ENCODE measurements around the gene FLT3LG.

GRCh38 chr19:49427855-49428546, 46.0 kb upstream of the FLT3LG start:
- TF ChIP-seq, protein P1, sequence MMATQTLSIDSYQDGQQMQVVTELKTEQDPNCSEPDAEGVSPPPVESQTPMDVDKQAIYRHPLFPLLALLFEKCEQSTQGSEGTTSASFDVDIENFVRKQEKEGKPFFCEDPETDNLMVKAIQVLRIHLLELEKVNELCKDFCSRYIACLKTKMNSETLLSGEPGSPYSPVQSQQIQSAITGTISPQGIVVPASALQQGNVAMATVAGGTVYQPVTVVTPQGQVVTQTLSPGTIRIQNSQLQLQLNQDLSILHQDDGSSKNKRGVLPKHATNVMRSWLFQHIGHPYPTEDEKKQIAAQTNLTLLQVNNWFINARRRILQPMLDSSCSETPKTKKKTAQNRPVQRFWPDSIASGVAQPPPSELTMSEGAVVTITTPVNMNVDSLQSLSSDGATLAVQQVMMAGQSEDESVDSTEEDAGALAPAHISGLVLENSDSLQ (IDR thresholded peaks at IDR 0.05): no peak
- TF ChIP-seq SUZ12 (IDR thresholded peaks at IDR 0.05) (no peak), SP1 (IDR thresholded peaks at IDR 0.05) (no peak), TARDBP (IDR thresholded peaks at IDR 0.05) (no peak), FOXA1 (IDR thresholded peaks at IDR 0.05) (no peak), NFRKB (IDR thresholded peaks at IDR 0.05) (no peak), FOXK2 (IDR thresholded peaks at IDR 0.05) (no peak), HDGF (IDR thresholded peaks at IDR 0.05; ENCODE audit: borderline replicate concordance) (no peak), ARNT (IDR thresholded peaks at IDR 0.05) (no peak), BHLHE40 (IDR thresholded peaks at IDR 0.05; ENCODE audit: borderline replicate concordance) (no peak), FOXM1 (IDR thresholded peaks at IDR 0.05; ENCODE audit: borderline replicate concordance) (no peak)

Data from HEK293T (cell line).